IMR-90 (cell line): Measurements from ENCODE around the gene TENT5D.

Source experiments
- CHD1 ChIP-seq: IDR thresholded peaks from 2 replicates; pipeline ENCODE4 v1.6.1; 2012; ENCODE audit warnings: low read depth, low read length, improper control_type of control experiment
- CTCF ChIP-seq: conservative IDR thresholded peaks from 2 replicates; pipeline ENCODE4 v1.5.1; 2012; ENCODE audit warnings: mild to moderate bottlenecking, low read depth, low read length, improper control_type of control experiment
- FOS ChIP-seq: fragments of 150-350 bp; IDR thresholded peaks from 2 replicates; pipeline ENCODE4 v1.6.1; 2016; ENCODE audit warnings: low read depth, low read length
- RAD21 ChIP-seq: IDR thresholded peaks from 2 replicates; pipeline ENCODE4 v1.6.1; 2012; ENCODE audit warnings: low read length, improper control_type of control experiment
- USF2 ChIP-seq: fragments of 150-350 bp; IDR thresholded peaks from 2 replicates; pipeline ENCODE4 v1.6.1; 2017; ENCODE audit warnings: mild to moderate bottlenecking, antibody characterized with exemption, low read length, low read depth

GRCh38 chrX:80388206-80388605 lies 32.0 kb upstream of the TENT5D start:
- TF ChIP-seq CTCF (no peak), FOS (no peak), USF2 (no peak), RAD21 (no peak), CHD1 (no peak)
